SU-DHL-6 (cell line): Measurements from ENCODE around the gene KCNH1.

ENCODE experiments used
- H2AFZ ChIP-seq: fragments of 200-600 bp; sonication (generic); 2 replicates; pipeline ENCODE4 v1.6.1; 2014; ENCODE audit warnings: low read depth, mild to moderate bottlenecking, moderate library complexity, mixed read lengths, antibody characterized with exemption, low read length; ENCODE audit not compliant: severe bottlenecking
- H3F3A ChIP-seq: fragments of 200-600 bp; shearing (Covaris generic); 2 replicates; pipeline ENCODE4 v1.6.0; 2016; ENCODE audit warnings: antibody characterized with exemption, mild to moderate bottlenecking; ENCODE audit not compliant: insufficient read depth
- H3K27ac ChIP-seq: fragments of 200-600 bp; sonication (generic); 2 replicates; pipeline ENCODE4 v1.5.1; 2016; ENCODE audit warnings: low read depth, mild to moderate bottlenecking, low read length, moderate library complexity, mixed read lengths
- H3K27me3 ChIP-seq: fragments of 200-600 bp; sonication (generic), shearing (Covaris generic); 2 replicates; pipeline ENCODE4 v1.6.0; 2014; ENCODE audit warnings: mild to moderate bottlenecking, low read length
- H3K36me3 ChIP-seq: fragments of 200-600 bp; sonication (generic); 2 replicates; pipeline ENCODE4 v1.6.1; 2014; ENCODE audit warnings: mild to moderate bottlenecking, low read length, mixed read lengths
- H3K4me2 ChIP-seq: fragments of 300-600, 200-600 bp; shearing (Covaris generic), sonication (generic); 2 replicates; pipeline ENCODE4 v1.6.0; 2014; ENCODE audit warnings: low read length, low read depth, mild to moderate bottlenecking; ENCODE audit not compliant: poor library complexity, severe bottlenecking
- H3K4me3 ChIP-seq: fragments of 200-600 bp; sonication (generic); 2 replicates; pipeline ENCODE4 v1.5.1; 2014; ENCODE audit warnings: antibody characterized with exemption, low read length, mild to moderate bottlenecking, mixed read lengths; ENCODE audit not compliant: insufficient read depth, poor library complexity, severe bottlenecking
- H3K79me2 ChIP-seq: fragments of 200-600 bp; sonication (generic); 2 replicates; pipeline ENCODE4 v1.6.1; 2014; ENCODE audit warnings: mild to moderate bottlenecking, low read length, moderate library complexity; ENCODE audit not compliant: insufficient read depth
- H3K9ac ChIP-seq: fragments of 200-600 bp; sonication (generic); 2 replicates; pipeline ENCODE4 v1.7.0; 2014; ENCODE audit warnings: mild to moderate bottlenecking, low read length
- H3K9me2 ChIP-seq: fragments of 200-600 bp; sonication (generic); replicated peaks from 2 replicates; pipeline ENCODE4 v1.6.1; 2014; ENCODE audit warnings: low read length; ENCODE audit not compliant: insufficient read depth
- H3K9me3 ChIP-seq: fragments of 200-600 bp; sonication (generic); 2 replicates; pipeline ENCODE4 v1.6.1; 2014; ENCODE audit warnings: low read length, mixed read lengths; ENCODE audit not compliant: insufficient read depth
- H4K20me1 ChIP-seq: fragments of 200-600 bp; sonication (generic); 2 replicates; pipeline ENCODE4 v1.6.1; 2014; ENCODE audit warnings: low read depth, mild to moderate bottlenecking, antibody characterized with exemption, low read length, moderate library complexity, mixed read lengths
- CTCF ChIP-seq: fragments of 200-600 bp; sonication (generic); IDR thresholded peaks from one replicate; pipeline ENCODE4 v1.5.1; 2017; ENCODE audit warnings: antibody characterized with exemption, mild to moderate bottlenecking, low read length, moderate library complexity; ENCODE audit not compliant: insufficient read depth, poor library complexity, severe bottlenecking
- EZH2phosphoT487 ChIP-seq: fragments of 200-600 bp; sonication (generic), shearing (Covaris generic); conservative IDR thresholded peaks from 2 replicates; pipeline ENCODE4 v1.6.1; 2018; ENCODE audit warnings: mild to moderate bottlenecking, antibody characterized with exemption, low read length, moderate library complexity, mixed read lengths

KCNH1 gene

GRCh38 chr1:210981490-210981889, 152.5 kb downstream of the KCNH1 start:
- H3K79me2 ChIP-seq, result no peaks in the 10 kb centered on the region
- H3K9me3 ChIP-seq, result no peaks in the 10 kb centered on the region
- no peak overlapping the region for H2AFZ ChIP-seq
- no peaks in the 10 kb centered on the region for H3K36me3 ChIP-seq
- no peak overlapping the region for H3K4me3 ChIP-seq
- no peak overlapping the region for H3K27ac ChIP-seq
- H3K27me3 ChIP-seq, result no peaks in the 10 kb centered on the region
- no peaks in the 10 kb centered on the region for H3K9me2 ChIP-seq
- H3F3A ChIP-seq, result no peaks in the 10 kb centered on the region
- TF ChIP-seq EZH2phosphoT487 (no peak), CTCF (no peak)
- no peak overlapping the region for H3K4me2 ChIP-seq
- no peaks in the 10 kb centered on the region for H4K20me1 ChIP-seq
- H3K9ac ChIP-seq, result no peak overlapping the region

GRCh38 chr1:210980082-210980481, 153.9 kb downstream of the KCNH1 start:
- no peaks in the 10 kb centered on the region for H3K27me3 ChIP-seq
- no peak overlapping the region for H3K4me2 ChIP-seq
- H3K9me3 ChIP-seq, result no peaks in the 10 kb centered on the region
- H3K9ac ChIP-seq, result no peak overlapping the region
- no peaks in the 10 kb centered on the region for H3K9me2 ChIP-seq
- H3K36me3 ChIP-seq, result no peaks in the 10 kb centered on the region
- no peaks in the 10 kb centered on the region for H3F3A ChIP-seq
- TF ChIP-seq EZH2phosphoT487 (no peak), CTCF (no peak)
- H3K4me3 ChIP-seq, result no peak overlapping the region
- H4K20me1 ChIP-seq, result no peaks in the 10 kb centered on the region
- H3K79me2 ChIP-seq, result no peaks in the 10 kb centered on the region
- no peak overlapping the region for H3K27ac ChIP-seq
- H2AFZ ChIP-seq, result no peak overlapping the region

- Histone ChIP-seq H3K79me2 (no peaks in the 10 kb centered on the region), H3K9me3 (no peaks in the 10 kb centered on the region), H3K4me2 (no peak overlapping the region), H3K36me3 (no peaks in the 10 kb centered on the region), H3K9ac (no peak overlapping the region), H3K27ac (no peak overlapping the region), H3K4me3 (no peak overlapping the region), H3K27me3 (no peaks in the 10 kb centered on the region), H4K20me1 (no peaks in the 10 kb centered on the region), H2AFZ (no peak overlapping the region), H3F3A (no peaks in the 10 kb centered on the region), H3K9me2 (no peaks in the 10 kb centered on the region)
- TF ChIP-seq EZH2phosphoT487 (no peak), CTCF (no peak)
Measured at GRCh38 chr1:210978974-210979354, 155.0 kb downstream of the KCNH1 start.
